SKM-1 treated with dmso at 0.1 percent for 144 hours (cell line): ENCODE results near the gene DPH3.

ENCODE experiments used
- DNase-seq: peaks from one replicate; lab custom pipeline; 2025; ENCODE audit not compliant: unreplicated experiment; lab: John Stamatoyannopoulos, UW

Gene DPH3

GRCh38 chr3:16294844-16295243 is 30.1 kb upstream of the DPH3 start:
- no peak for DNase-seq

GRCh38 chr3:16290827-16291196 is 26.1 kb upstream of the DPH3 start:
- peak; percentile 55 for DNase-seq

- DNase-seq: peak; percentile 67
Measured at GRCh38 chr3:16290007-16290826, 25.5 kb upstream of the DPH3 start.

GRCh38 chr3:16289144-16289889 is 24.6 kb upstream of the DPH3 start:
- no peak for DNase-seq

GRCh38 chr3:16288664-16289063 is 23.9 kb upstream of the DPH3 start:
- no peak for DNase-seq

- no peak for DNase-seq
Measured at GRCh38 chr3:16286751-16287543, 22.2 kb upstream of the DPH3 start.

- DNase-seq: no peak
Measured at GRCh38 chr3:16286161-16286560, 21.4 kb upstream of the DPH3 start.

GRCh38 chr3:16284633-16285032 is 19.9 kb upstream of the DPH3 start:
- no peak for DNase-seq

GRCh38 chr3:16280671-16281070 is 15.9 kb upstream of the DPH3 start:
- DNase-seq: no peak

- no peak for DNase-seq
Measured at GRCh38 chr3:16279010-16279801, 14.5 kb upstream of the DPH3 start.

GRCh38 chr3:16277471-16277870 is 12.7 kb upstream of the DPH3 start:
- DNase-seq: no peak

- DNase-seq: no peak
Measured at GRCh38 chr3:16273867-16274266, 9.1 kb upstream of the DPH3 start.

- no peak for DNase-seq
Measured at GRCh38 chr3:16272588-16272987, 7.8 kb upstream of the DPH3 start.

- no peak for DNase-seq
Measured at GRCh38 chr3:16270855-16271254, 6.1 kb upstream of the DPH3 start.

- no peak for DNase-seq
Measured at GRCh38 chr3:16266714-16267113, 2.0 kb upstream of the DPH3 start.

- no peak for DNase-seq
Measured at GRCh38 chr3:16265455-16265786, 678 bp upstream of the DPH3 start.

GRCh38 chr3:16264174-16264707 is 502 bp downstream of the DPH3 start:
- DNase-seq: no peak

GRCh38 chr3:16262174-16262573 is 2.6 kb downstream of the DPH3 start:
- DNase-seq: no peak

- DNase-seq: no peak
Measured at GRCh38 chr3:16260046-16260445, 4.7 kb downstream of the DPH3 start.

- DNase-seq: no peak
Measured at GRCh38 chr3:16258866-16259265, 5.9 kb downstream of the DPH3 start.

- no peak for DNase-seq
Measured at GRCh38 chr3:16258177-16258576, 6.6 kb downstream of the DPH3 start.
